ENCODE data around the gene CHAD.

CHAD gene

DNA sequence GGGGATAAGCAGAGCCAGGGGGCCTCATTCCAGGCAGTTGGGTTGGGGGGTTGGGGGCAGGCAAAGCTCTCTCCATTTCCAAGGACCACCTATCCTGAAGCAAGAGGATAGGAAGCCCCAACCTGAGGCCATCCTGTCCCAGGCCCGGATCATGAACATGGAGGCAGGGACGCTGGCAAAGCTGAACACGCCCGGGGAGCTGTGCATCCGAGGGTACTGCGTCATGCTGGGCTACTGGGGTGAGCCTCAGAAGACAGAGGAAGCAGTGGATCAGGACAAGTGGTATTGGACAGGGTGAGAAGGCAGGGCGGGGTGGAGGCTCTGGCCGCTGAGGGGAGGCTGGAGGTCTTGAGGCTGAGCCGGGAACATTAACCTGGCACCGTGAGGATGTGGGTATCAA is 3.6 kb upstream of the CHAD start:
- no peak for DNase-seq

DNA sequence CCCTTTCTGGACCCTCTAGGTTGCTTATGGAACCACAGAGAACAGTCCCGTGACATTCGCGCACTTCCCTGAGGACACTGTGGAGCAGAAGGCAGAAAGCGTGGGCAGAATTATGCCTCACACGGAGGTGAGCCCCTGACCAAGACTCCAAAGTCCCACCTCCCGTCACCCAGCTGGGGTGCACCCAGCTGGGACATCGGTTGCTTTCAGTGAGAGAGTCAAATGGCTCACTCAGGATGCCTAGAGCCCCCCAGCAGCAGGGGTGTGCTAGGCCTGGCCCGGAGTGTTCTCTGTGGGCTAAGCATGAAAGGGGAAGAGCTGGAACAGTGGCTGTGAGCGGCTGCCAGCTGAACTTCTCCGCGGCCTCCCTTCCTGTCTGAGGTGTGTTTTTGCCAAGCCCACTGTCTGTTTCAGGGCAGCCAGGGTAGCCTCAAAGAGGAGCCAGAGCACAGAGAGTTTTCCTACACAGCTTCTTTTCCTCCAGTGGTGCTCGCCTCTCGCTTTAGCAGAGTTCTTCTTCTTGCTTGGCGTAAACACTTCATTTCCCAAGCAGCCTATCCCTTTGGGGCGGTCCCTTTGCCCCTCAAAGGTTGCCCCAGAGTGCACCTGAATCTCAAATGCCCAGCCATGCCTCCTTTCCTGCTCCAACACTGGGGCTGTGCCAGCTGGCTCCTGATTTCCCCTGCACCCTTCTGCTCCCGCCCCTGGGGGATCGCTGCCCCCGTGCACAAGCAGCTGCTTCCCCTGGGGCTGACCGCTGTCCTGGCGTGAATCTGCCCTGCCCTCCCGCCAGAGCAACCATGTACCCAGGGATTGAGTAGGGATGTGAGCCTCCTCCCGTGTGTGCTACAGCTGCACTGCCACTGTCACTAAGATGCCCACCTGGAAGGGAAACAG is 2.6 kb upstream of the CHAD start:
- no peak for DNase-seq

DNA sequence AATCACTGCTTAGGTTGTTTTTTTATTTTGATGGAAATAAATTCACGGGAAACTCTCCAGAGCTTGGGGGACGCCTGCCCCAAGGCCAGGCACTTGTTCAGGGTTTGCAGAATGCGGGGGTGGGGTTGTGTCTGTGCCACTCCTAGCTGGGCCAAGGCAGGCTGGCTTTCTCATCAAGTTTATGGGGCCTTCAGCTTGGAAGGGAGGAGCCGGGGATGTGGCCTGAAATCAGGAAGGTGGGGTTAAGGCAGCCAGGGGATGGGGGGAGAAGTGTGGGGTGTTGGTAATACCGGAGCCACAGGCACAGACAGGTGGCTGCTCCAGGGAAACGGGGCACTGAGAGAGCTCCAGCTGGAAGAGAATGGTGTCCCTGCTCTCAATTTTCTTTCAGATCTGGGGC is 1.7 kb upstream of the CHAD start:
- DNase-seq = no peak

DNA sequence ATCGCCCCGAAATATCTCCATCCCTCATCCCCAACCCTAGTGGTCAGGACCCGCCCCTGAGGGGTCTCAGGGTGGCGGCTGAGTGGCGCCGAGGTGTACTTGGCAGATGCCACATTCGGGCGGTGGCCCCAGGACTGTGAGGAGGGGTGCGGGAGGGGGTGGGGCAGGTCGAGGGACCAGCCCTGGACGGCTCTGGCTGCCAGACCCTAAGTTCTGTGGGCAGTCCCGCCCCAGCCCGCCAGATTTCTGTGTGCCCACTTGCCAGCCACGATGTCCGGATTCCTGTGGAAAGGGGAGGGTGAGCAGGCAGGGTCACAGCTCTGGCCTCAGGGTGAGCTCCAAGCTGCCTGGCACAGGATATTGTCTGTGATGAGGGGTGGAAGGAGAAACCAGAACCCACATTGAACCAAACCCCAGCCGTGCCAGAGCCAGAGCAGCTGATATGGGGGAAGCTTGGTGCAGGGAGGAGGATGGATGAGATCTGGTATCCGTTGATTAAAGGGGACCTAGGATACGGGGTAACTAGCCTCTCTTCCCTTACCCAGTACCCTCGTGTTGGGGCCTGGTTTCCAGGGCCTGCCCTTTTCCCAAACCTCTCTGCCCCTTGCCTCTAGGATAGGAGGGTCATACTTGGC is 1.1 kb upstream of the CHAD start:
- no peak for DNase-seq

- no peak for DNase-seq
Observed at GRCh38 chr17:50469208-50469605, 527 bp upstream of the CHAD start.

DNA sequence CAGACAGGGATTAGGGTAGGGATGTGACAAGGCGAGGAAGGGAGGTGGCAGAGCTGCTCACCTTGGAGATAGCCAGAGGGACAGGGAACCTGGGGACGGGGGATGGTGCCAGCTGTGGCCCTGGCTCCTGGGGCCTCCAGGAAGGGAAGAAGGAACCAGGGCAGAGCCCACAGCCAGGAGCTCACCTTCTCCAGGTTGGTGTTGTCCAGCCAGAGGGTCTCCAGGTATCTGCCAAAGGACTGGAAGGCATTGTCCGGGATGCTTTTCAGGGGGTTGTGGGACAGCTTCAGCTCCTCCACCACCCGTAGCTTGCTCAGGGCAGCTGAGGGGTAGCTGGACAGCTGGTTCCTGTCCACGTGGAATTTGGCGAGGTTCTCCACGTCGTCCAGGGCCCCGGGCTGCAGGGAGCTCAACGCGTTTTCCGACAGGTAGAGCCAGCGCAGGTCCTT is 801 bp downstream of the CHAD start:
- no peak for DNase-seq

- DNase-seq = no peak
Observed at GRCh38 chr17:50467114-50467854, 1.4 kb downstream of the CHAD start.

- DNase-seq = no peak
Observed at GRCh38 chr17:50466371-50467113, 2.1 kb downstream of the CHAD start.

DNA sequence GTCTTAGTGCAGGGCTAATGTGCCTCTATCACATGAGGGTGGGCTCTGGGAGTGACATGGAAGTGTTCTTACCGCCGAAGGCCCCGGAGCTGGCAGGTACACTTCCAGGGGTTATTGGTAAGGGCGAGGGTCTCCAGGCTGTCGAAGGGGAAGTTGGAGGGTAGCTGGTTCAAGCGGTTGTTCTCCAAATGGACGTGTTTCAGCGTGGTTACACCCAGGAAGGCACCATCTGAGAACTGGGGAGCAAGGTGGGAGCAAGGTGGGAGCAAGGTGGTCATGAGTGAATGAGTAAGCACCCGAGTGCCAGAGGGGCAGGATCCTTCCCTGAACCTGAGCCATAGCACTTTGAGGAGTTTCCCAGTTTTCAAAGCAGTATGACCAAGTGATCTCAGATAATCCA is 3.0 kb downstream of the CHAD start:
- DNase-seq = no peak

DNA sequence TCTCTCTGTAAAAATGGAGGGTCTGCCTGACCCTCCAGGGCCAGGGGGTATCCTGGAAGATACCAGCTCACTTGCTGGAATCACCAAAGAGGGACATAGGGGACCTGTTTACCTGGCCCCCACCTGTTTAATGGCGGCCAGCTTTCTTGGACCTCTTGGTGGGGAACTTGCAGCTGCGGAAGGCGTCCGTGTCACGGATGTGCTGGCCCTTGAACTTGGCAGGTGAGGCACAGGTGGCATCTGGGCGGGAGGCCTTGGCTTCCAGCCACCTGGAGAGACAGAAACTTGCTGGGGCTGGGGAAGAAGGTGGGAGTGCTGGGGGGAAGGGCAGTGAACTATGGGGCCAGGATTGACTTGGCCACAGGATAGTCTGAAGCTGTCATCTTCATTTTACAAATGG is 3.5 kb downstream of the CHAD start:
- DNase-seq = peak; percentile 22

DNA sequence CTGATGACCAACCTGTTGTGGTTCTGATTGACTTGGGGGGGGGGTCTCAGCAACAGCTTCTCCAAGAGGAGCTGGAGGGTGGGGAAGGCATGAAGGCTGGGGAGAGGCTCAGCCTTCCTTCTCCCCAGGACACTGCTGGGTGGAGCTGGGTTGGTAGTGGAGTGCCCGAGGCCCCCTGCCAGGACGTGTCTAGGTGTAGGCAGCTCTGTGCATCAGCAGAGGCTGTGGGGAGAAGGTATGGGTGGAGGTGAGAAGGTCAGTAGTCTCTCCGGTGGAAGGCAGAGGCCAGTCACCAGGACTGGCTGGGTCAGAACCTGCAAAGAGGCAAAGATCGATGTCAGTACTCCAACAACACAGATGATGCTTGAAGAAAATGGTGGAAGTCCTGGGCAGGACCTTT is 3.9 kb downstream of the CHAD start:
- DNase-seq = no peak

GRCh38 chr17:50464121-50464520 is 4.6 kb downstream of the CHAD start:
- DNase-seq = no peak

GRCh38 chr17:50462446-50462845 is 6.2 kb downstream of the CHAD start:
- DNase-seq = no peak

DNA sequence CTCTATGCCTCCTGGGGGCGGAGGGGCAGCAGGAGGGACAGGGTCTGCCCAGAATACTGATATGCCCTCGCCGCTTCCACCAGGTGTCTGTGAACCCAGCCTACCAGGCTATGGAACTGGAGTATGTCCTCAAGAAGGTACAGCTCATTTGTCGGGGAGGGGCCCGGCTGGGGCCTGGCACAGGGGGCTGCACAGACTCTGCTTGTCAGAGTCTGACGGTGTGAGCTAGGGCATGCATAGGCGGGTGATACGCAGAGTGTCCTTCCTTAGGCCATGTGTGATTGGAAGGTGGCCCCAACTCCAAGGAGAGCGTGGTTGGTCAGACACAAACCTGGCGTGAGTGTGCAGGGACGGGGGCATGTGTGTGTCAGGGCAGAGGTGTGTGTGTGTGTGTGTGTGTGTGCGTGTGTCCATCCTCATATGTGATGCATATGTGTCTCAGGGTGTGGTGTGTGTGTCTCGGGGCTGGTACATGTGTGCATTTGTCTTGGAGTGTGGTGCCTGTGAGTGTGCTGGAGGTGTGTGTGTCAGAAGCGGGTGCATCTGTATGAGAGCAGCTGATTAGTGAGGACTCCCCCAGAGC is 7.0 kb downstream of the CHAD start:
- no peak for DNase-seq

DNA sequence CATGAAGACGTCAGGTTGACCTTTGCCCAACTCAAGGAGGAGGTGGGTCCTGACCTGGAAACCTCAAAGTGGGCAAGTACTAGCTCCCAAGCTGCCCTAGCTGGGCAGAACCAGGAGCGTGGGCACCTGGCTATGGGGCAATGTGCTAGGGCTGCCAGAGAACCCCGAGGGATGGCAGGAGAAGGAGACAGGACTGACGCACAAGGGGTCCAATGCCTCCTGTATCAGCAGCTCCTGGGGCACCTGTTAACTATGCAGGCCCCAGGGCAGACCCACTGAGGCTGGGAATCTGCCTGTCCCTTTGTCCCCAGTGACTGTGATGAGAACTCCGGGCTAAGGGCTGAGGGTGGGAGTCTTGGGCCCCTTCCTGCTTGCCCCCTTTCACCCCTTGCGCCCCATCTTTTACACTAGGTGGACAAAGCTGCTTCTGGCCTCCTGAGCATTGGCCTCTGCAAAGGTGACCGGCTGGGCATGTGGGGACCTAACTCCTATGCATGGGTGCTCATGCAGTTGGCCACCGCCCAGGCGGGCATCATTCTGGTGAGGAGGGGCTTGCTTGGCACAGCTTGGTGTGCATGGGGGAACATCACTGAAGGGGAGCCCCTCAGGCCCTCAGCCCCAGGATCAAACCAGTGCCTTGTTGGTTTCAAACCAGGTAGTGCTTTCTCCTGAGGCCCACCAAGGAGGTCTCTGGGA is 7.7 kb downstream of the CHAD start:
- DNase-seq = no peak

DNA sequence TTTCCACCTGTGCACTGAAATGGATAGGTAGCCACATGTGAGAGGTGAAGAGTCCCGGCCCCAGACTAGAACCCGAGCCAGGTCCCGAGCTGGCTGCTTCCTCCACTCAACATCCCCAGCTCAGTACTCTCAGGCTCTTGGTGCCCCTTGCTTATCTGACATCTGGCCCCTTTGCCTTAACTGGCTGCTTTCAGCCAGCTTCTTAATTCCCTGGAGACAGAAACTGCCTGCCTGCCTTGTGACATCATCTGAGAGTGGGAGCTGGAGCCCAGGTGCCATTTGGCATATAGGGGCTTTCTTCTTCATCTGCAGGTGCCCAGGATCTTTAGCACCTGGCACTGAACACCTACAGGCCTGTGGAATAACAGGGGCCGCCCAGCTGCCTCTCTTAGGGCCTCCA is 8.9 kb downstream of the CHAD start:
- no peak for DNase-seq

- no peak for DNase-seq
Observed at GRCh38 chr17:50458701-50459676, 9.7 kb downstream of the CHAD start.

GRCh38 chr17:50458270-50458669 is 10.4 kb downstream of the CHAD start:
- no peak for DNase-seq

DNA sequence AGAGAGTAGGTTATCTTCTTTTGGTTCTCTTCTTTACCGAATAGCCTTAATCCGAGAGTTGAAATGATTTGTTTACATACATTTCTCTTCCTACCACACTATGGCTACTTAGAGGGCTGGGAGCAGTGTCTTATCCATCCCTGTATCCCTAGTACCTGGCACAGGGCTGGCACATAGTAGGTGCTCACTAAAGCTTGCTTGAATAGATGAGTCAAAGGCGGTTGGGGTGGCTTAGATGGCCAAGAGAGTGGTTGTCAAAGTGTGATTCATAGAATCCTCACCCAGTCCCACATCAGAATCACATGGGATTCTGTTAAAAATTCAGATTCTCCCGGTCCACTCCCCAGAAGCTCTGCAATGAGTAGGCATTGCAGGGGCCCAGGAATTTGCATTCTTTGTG is 11.1 kb downstream of the CHAD start:
- no peak for DNase-seq

GRCh38 chr17:50453901-50454300 is 14.8 kb downstream of the CHAD start:
- no peak for DNase-seq
